Activated T-helper 9 cell treated with anti-CD3 and anti-CD28 coated beads, Interleukin-2, amount 50 U/mL, for 16 hours (primary cell): ENCODE results near the gene GLRA3.
"Not testable (repeated sequence)": the region's sequence is repeated elsewhere in the genome, so short reads cannot be mapped to it uniquely, and the experiment has no call there.

Experiments
- DNase-seq: peaks from one replicate; pipeline ENCODE4 v3.0.0-alpha.2; 2020; ENCODE audit warnings: low read depth

Gene GLRA3

GRCh38 chr4:174714393-174715211 is 114.4 kb downstream of the GLRA3 start:
- DNase-seq = no peak

GRCh38 chr4:174713821-174714220 is 115.2 kb downstream of the GLRA3 start:
- no peak for DNase-seq

DNA sequence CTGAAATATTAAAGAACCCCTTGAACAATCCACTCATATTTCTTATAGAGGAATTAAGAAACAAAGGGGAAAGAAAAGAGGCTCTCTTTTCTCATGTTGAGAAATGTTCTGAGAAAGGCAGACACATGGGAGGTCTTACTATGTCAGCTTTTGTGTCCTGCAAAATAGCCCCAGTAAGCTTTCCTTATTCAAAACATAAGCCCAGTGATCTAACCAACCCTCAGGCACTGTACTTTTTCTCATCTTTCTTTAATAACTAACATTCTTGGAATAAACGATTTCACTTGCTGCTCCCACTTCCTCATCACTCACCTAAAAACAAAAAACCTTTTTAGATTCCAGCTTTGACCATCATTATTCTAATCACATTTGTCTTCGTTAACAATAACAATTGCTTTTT is 115.9 kb downstream of the GLRA3 start:
- DNase-seq = no peak

- no peak for DNase-seq
These were observed 119.5 kb downstream of the GLRA3 start for GRCh38 chr4:174709526-174709925.

DNA sequence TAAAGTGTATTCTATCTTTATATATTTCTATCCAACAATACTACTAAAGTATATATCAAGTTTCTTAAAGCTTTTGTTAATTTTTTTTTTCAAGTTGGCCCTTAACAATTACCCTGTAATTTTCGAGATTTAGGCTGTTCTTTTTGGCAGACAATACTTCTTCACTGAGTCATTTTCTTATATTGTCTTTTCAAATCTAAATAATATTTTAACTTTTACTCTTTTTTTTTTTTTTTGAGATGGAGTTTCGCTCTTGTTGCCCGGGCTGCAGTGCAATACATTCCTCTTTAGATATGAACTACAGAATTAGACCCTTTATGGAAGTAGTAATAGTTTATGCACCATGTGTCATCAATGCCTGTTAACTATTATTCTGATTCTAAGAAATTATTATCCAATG is 120.7 kb downstream of the GLRA3 start:
- DNase-seq = no peak

- no peak for DNase-seq
These were observed 121.1 kb downstream of the GLRA3 start for GRCh38 chr4:174707902-174708301.

DNA sequence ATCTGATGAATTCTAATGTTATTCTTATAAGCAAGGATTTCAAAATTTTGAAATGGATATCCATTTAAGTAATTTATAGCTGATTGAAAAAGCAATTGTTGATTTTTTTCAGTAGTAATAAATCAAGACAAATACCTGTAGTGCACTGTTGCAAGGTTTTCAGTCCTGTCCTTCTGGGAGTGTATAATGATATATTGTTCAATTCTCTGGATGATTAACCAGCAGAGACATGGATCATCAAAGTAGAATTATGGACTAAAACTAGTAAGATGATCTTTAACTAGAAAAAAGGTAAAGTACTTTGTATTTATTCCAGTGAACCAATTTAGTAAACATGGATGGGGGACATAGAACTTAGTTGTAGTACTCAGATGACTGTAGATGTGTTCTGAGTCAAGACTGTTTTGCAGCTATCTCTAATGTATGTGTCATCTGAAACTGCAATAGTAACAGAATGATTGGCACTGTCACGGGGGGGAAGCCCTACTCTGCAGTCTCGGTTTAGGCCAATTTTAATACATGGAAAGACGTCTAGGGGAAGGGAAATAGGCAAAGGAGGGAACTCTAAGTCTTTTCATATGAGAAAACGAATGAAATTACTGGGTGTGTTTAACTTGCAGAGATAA is 121.9 kb downstream of the GLRA3 start:
- no peak for DNase-seq

- DNase-seq = no peak
These were observed 126.0 kb downstream of the GLRA3 start for GRCh38 chr4:174702979-174703478.

- DNase-seq = no peak
These were observed 129.4 kb downstream of the GLRA3 start for GRCh38 chr4:174699654-174700053.

- DNase-seq = no peak
These were observed 131.2 kb downstream of the GLRA3 start for GRCh38 chr4:174697896-174698295.

- no peak for DNase-seq
These were observed 131.8 kb downstream of the GLRA3 start for GRCh38 chr4:174697202-174697601.

- no peak for DNase-seq
These were observed 132.4 kb downstream of the GLRA3 start for GRCh38 chr4:174696657-174697056.

DNA sequence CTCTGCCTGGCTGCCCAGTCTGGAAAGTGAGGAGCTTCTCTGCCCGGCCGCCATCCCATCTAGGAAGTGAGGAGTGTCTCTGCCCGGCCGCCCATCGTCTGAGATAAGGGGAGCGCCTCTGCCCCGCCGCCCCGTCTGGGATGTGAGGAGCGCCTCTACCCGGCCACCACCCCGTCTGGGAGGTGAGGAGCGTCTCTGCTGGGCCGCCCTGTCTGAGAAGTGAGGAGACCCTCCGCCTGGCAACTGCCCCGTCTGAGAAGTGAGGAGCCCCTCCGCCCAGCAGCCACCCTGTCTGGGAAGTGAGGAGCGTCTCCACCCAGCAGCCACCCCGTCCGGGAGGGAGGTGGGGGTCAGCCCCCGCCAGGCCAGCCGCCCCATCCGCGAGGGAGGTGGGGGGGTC is 137.2 kb downstream of the GLRA3 start:
- DNase-seq = not testable (repeated sequence)

GRCh38 chr4:174690665-174691064 is 138.4 kb downstream of the GLRA3 start:
- no peak for DNase-seq

DNA sequence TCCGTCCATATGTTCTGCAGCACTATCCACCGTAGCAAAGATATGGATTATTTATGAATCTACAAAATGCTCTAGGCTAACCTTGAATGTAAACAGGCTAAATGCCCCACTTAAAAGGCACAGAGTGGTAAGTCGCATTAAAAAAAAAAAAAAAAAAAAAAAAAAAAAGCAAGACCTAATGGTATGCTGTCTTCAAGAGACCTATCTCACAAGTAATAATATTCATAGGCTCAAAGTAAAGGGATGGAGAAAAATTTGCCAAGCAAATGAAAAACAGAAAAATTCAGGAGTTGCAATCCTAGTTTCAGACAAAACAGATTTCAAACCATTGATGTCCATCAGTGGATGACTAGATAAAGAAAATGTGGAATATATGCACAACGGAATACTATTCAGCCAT is 139.4 kb downstream of the GLRA3 start:
- DNase-seq = no peak

DNA sequence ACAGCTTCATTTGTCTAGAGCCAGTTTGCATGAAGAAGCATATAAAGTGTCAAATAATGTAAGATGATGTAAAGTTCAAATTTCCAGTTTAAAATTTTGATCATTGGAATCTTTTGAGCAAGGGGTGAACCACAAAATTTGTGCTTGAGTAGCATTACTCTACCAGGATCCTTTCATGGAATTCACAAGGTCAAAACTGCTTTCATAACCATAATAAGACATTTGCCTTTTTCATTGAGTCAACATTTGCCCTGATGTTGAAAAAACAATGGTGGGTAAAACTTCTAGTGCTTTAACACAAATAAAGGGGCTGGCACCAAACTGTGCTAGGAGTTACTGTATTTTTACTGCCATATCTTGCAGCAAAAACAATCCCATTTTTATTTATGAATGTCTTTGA is 142.2 kb downstream of the GLRA3 start:
- no peak for DNase-seq

DNA sequence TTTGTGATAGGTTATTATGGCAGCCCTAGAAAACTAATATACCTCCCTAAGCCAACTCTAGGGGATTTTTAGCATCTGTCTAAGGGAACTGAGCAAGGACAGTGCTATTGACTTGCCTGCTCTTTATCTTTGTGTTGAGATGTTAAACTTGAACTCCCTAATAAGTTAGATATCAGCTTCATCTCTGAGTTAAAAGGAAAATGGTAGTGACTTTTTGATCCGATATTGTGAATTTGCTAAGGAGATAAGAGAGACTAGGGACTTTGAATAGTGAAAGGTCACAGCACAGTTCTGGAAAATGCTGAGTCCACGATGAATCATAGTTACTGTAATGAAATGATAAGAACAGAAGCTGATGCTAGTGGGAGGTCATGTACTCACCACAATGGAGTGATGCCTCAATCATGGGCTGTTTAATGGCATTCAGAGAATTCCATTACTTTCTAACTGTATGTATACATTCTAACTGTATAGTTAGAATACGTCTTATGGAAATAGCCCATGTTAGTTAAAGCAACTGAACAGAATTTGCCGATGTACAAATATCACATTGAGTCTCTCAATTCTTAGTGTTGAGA is 147.2 kb downstream of the GLRA3 start:
- no peak for DNase-seq

GRCh38 chr4:174674305-174674840 is 154.7 kb downstream of the GLRA3 start:
- DNase-seq = no peak

DNA sequence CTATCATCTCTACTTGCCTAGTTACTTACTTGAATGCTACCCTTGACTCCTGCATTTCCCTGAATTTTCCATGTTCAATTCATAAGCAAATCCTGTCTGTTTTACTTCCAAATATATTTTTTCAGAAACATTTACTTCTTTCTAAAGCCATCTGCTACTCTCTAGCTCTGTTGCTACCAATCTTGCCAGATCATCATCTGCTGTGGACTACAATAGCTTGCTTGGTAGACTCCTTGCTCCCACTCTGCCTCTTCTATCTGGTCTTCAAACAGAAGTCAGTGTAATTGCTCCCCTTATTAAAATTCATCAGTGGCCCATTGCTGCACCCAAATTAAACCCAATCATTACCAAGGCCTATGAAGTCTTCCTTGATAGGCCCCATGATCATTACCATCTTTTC is 155.2 kb downstream of the GLRA3 start:
- no peak for DNase-seq

DNA sequence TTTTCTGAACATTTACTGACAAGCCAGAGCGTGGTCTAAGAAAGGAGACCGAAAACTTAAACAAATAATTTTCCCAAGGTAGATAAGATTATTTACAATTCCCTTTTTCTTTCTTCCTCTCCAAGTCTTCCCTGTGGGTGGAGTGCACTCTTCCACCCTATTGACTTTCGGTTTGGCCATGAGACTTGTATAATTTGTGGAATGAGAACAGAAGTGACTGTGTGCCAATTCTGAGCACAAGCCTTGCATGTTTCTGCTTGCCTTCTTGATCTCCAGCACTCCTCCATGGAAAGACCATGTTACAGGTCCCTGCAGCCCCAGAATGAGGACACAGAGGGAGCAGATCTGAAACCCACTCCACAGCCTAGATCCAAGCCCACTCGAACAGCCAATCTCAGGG is 156.8 kb downstream of the GLRA3 start:
- no peak for DNase-seq

- no peak for DNase-seq
These were observed 159.8 kb downstream of the GLRA3 start for GRCh38 chr4:174669270-174669669.

DNA sequence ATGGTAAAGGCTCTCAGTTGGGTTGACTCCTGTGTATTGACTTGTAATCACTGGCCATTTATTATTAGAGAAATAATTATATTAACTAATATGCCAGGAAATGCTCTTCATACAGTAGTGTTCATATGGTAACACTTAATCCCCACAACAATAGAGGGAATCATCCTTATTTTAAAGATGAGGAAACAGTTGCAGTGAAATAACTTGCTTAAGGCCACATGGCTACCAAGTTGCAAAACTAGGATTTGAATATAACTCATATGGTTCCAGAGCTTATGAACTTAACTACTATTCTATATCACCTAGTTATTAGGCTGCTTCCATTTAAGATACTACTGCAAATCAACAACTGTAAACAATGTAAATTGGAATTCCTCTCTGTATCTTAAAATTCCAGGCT is 163.2 kb downstream of the GLRA3 start:
- DNase-seq = no peak

GRCh38 chr4:174663216-174663615 is 165.8 kb downstream of the GLRA3 start:
- DNase-seq = no peak
